Measurements from ENCODE around the gene GALC.

The GALC gene

DNA sequence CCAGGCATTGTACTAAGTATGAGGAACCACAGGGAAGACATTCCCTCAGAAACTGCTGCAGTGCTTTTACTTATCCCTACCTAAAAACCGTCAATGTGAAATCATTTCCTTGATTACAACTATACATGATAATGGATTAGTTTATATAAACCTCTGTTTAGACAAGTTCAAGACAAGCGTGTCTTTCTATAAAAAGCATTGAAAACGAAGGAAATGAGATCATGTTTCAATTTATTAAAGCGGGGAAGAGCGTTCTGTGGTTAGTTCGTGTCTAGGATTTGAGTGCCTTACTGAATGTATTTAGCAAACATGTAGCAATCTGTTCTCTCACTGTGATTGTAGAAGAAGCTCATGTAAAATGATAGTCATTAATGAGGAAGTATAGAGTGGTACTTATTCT lies 37.5 kb downstream of the GALC start:
- no peak for DNase-seq (ENCODE audit: low spot score)

DNA sequence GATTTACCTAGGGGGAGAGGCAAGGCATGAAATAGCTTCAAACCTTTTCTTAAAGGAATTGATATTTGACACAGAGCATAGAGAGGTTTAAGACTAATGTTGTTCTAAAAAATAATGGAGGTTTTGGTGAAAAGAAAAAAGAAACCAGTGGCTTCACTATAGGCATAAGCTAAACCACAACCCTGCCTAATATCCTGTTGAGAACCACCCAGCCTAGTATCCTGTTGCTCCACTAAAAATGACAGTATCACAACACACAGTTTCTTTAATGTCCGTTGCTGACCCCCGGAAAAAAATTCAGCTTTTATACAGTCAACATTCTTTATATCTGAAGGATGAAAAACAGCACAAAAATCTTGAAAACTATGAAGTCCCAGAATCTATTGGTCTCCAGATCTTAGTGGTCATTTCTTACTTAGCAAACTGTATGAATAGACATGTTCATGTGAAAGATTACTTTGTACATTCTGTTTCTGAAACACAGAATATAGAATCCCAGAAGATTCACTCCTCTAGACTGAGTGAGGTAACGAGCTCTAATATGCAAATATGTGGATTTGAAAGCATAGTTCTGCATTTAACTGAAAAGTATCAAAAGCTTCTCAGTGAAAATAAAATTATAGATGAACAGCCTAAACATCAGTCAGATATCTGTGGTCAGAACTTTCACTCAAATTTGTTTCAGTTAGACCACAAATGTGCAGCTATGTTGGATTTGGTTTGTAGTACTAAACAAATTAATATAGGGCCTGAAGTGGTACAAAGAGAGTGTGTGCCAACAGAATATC lies 40.5 kb downstream of the GALC start:
- DNase-seq (ENCODE audit: low spot score): no peak

DNA sequence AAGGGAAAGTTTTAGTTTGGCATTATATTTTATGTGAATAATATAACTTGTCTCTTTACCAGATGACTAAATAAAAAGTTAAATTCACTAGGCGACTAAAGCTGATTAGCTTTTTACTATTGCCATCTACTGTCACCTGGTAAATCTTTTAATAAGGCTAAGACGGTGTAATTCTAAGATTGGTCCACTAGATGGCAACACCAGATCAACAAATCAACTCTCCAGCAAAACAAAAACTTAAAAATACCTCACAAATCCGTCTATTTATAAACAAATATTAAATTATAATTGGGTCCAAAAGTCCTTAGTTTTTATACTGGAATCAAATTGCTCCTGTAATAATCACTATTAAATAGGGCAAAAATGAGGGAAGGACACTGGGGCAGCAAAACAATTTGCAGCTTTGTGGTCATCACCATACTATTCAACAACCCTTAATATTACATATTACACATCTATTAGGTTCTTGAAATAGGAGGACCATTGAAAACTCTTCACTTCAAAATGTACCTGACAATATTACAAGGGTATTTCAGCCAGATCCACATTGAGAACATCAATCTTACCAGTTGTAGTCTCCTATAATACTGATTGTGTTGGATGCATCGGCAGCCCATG lies 47.9 kb downstream of the GALC start:
- peak; percentile 26 for DNase-seq (ENCODE audit: low spot score)

DNA sequence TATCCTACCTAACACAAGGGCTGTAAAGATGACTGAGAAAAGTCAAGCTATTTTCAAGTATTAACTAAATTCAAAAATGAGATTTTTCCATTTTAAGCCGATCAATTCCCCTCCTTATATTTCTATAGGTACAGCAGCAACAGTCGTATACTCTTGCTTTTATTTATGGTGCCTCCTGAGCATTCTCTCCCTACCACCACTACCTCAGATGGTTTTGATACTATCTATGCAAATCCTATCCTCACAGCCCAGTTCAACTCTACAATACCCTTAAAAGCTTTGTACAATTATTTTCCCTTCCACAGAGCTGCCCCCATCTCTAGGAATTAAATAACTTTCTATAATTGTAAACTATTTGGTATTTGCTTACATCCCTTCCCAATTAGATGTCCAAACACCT lies 52.1 kb downstream of the GALC start:
- no peak for DNase-seq (ENCODE audit: low spot score)

DNA sequence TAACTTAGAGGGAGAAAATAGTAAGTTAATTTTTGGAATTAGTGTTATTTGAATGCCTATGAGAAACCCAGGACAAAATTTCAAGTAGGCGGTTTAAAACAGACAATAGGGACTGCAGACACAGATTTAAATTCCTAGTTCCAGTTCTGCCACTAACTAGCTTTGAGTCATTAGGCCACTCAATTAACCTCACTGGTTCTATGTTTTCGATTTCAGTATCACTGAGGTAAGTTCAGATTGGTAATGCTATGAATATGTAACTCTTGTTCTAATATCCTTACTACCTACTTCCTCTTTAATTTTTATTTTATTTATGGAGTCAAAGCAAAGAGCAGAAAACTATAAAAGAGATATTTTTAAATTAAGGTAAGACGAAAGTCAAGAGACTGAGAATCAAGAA lies 52.6 kb downstream of the GALC start:
- no peak for DNase-seq (ENCODE audit: low spot score)

DNA sequence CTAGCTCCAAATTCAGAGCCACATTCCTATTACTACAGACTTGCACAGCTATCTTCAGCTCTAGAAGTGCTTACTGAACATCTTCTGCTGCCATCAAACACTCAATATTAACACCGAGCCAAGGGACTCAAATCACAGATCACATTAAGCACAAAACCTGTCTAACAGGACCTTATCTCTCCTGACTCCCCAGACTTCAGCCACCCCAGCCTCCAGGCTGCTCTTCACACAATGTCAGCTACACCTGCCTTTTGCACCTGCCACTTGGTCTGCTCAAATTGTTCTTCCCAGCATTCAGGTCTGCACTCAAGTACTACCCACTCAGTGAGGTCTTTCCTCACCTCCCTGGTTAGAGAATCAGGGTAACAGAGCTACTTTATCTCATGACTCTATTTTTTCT lies 57.1 kb downstream of the GALC start:
- no peak for DNase-seq (ENCODE audit: low spot score)

DNA sequence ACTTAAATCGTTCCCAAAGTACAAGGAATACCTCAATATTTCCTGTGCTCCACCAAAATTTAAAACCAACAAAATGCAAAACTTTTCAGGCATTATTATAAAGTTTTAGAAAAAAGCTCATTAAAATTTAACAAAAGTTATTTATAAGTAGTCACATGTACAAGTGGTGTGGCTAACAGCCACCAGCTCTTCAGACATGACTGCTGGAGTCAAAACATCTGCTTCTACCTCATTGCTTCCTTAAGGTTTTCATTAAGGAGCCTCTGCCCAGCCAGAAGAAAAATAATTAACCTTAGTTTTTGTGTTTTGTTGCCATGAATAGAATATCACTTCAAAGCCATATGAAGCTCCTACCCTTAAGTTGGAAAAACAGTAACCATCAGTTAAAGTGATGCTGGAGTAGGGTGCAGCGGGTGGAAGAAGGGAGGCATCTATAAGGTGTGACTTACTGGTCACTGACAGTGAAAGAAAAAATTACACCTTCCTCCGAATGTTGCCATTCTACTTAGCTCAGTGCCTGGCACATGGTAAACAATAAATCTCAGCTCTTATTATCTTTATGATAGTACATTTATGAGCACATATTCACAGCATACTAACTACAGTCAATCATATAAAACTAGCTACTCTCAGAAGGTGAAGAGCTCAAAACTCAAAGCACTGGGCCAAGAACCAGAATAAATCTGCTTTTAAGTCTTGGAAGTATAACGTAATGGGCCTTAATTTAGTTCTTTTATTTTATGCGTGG lies 57.7 kb downstream of the GALC start:
- no peak for DNase-seq (ENCODE audit: low spot score)

DNA sequence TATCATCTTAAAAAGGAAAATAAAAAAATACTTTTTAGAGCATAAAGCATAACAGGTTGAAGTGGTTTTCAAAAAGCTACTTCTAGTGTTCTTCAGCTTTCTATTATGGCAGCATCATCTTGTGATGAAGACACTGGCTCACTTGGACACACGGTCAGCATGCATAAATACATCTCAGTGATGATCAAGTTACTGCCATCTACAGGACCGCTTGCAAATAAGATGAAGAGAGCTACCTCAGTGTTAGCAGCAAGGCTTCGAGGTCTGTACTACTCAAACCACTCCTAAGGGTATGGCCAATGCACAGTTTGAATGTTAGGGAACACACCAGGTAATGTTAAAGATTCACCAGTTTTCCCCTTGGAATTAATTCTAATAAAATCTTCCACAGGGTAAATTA lies 58.8 kb downstream of the GALC start:
- DNase-seq (ENCODE audit: low spot score): no peak

DNA sequence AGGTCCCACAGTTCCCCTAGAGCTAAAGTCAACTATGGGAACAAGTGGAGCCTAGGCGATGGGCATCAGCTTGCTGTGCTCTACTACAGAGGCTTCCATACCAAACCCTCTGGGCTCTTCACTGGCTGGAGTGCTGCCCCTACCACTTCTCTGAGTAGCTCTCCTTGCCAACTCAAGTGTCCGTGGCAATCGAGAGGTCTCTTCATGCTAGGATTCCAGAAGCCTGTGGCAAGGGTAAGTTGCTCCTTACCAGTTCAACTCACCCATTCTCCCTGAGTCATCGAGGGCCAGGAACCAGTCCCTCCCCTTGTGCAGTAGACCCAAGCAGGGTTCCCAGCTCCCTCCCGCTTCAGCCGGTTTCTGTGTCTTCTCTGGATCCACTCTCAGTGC lies 76.1 kb downstream of the GALC start:
- no peak for DNase-seq (ENCODE audit: low spot score)

DNA sequence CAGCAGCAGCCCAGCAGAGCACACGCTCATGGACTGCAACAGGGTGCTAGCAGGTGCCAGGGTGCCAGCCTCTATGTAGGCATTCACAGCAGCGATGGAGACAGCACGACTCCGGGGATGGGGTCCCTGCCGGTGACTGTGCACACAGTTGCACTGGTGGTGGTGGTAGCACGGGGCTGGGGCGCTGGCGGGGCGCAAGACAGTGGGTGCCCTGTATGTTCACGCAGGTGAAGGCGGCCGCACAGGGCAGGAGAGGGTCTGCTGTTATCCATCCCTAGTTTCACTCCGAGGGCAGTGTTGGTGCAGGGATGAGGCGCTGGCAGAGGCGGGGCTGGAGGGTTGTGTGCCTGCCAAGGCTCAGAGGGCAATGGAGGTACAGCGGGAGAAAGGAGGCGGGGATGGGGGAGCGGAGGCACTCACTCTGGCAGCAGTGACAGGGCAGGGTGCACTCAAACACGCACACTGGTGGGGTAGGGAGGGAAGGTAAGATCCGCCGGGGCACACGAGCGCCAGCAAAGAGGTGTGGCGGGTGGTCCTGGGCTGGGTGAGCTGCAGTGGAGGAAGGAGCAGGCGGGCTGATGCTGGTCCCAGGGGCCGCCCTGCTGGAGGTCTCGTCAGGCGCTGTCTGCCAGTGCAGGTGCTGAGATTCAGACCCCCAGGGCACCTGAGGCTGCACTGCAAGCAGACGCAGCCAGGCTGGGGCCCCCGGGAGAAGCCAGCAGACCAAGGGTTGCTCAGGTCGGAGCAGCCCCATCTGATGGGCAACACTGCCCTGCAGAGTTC lies 76.7 kb downstream of the GALC start:
- no peak for DNase-seq (ENCODE audit: low spot score)

DNA sequence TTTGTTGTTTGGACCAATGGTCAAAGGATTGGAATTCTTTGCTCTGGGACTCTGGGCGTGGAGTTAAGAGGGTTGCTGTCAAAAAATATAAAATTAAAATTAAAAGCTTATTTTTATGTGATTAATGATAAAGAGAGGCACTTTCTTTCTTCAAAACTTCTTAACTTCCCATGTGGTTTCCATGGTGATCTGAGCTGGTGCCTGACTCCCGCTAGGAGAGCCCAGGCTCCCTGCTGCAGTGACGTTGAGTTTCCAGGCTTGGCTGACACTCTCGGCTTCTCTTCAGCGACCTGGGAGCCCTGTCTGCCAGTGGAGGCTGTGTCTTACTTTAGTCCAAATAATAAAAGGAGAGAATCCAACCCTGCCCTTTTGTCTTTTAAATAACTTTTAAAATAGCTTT lies 84.4 kb downstream of the GALC start:
- no peak for DNase-seq (ENCODE audit: low spot score)

DNA sequence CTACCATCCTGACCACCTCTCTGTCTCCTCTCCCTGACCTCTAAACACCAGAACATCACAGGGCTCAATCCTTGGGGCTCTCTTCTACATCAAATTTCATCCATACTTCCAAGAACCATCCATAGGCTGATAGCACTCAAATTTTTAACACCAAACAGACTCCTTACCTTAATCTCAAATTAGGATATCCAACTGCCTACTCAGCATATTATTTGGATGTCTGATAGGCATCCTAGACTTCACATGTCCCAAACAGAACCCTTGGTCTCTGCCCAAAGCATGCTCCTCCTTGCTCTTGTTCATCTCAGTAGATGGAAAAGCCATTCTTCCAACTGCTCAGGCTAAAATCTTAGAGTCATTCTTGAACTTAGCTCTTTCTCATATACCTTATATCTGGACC lies 91.3 kb downstream of the GALC start:
- no peak for DNase-seq (ENCODE audit: low spot score)

DNA sequence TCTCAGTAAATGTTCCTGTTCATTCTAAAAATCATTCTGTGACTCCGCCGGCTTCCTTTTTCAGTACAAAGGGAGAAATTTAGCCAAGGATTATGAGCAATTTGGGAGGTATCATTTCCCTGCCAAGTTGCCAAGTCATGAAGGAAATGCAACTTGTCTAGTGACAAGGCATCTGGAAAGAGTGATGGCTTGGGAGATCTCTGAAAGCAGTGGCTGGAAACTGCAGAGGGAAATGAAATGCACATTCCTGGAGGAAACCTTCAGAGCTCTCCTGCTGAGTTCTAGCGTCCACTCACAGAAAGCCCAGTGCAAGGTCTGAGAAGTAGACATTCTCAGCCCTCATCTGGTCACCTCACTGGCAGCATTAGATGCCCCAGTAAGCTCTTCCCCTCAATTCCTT lies 91.7 kb downstream of the GALC start:
- peak; percentile 62 for DNase-seq (ENCODE audit: low spot score)

DNA sequence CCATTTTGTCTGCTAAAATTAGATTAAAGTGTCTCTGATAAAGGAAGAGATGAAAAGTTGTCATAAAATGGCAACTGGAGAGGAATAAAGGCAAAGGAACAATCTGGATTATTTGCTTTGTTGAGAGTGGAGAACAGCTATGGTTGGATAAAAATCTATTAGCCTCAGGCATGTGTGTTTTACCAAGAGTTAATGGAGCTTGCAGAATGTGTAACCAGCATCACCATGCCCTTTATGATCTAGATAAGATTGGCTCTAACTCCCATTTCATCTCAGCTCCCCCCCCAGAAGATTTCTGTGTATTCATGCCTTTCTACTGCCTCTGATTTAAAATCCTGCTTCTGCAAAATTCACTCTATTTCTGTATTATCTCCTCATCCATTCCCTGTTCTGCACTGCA lies 93.8 kb downstream of the GALC start:
- no peak for DNase-seq (ENCODE audit: low spot score)

DNA sequence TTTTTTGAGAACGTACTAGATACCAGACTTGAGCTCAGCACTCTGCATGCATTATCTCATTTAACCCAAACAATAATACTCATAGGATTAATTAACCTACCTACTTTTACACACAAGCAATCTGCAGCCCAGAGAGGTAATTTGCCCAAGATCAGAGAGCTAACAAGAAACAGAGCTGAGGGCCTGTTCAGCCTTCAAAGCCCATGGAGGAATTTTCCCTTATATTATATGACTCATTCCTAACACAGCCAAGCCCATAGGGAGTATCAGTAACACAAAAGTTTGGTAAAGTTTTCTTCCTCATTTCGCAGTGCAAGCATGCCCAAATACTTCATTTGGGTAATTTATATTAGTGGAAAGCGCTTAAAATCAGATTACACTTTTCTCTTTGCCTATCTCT lies 94.7 kb downstream of the GALC start:
- no peak for DNase-seq (ENCODE audit: low spot score)

DNA sequence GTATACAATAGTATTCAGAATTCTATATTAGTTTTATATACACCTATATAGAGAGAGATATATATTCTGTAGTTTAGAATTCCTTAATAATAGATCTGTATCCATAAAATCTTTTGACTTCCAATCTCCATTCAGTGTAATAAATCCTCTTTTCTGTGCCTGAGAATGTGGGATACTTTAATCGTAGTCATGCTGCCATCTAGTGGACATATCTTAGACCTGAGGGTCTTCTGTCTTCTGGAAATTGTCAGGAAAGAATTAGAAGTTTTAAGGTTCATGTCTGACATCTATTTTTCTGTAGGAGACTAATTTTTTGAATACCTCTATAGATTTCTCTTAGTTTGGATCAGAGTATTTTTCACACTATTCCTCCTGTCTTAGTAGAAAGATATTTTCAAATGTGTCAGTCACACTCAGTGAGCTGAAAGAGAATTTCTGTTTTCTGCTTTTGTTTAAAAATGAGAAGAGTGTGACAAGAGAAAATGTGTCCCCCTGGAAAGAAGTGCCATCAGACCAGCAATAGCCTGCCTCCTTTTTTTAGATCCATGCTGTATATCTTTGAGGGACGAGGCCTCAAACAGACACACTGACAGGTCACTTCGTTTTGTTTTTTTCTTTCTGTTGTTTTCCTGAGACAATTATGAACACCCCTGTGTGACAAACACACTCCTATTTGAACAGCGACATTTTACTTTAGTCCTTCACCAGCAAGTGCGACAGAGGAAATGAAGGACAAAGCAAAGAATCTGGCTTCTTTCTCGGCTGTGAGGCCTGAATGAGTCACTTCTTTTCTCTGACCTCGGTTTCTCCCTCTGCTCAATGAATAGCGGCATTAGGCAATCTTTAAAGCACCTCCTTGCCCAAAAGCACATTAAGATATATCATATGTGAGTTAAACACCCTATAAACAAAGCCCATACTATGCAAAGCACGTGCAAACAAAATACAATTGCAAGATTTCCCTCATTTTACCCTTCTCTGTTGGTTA lies 96.3 kb downstream of the GALC start:
- peak; percentile 71 for DNase-seq (ENCODE audit: low spot score)

DNA sequence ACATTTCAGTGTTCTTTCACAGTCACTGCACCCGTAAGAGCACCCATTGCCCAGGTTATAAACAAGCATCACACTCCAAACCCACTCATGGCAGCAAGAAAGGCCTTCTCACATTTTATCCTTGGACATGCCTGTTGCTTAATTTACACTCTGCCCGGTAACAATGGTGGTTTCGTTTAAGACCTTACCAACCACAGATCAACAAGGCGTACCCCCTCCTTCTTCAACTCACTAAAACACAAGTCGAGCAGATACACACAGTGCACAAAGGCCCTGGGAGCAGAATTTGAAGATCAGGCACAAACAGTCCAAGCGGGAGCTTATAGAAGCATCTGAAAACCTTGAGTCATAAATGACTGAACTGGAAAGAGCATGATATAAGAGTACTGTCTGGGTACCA lies 98.1 kb downstream of the GALC start:
- no peak for DNase-seq (ENCODE audit: low spot score)

DNA sequence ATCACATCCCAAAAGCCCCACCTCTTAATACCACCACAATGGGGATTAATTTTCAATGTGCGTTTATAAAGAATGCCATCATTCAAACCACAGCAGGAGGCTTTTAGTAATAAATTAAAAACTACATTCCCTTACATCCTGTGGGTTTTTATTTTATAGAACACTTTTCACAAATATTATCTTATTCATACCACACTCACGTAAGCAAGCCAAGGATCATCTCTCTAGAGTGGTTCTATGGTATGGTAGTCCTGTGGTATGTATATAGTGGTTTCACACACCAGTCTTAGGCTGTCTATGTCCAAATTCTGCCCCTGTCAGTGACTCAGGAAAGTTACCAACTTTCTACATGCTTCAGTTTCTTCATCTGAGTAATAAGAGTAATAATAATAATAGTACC lies 100.2 kb downstream of the GALC start:
- no peak for DNase-seq (ENCODE audit: low spot score)

DNA sequence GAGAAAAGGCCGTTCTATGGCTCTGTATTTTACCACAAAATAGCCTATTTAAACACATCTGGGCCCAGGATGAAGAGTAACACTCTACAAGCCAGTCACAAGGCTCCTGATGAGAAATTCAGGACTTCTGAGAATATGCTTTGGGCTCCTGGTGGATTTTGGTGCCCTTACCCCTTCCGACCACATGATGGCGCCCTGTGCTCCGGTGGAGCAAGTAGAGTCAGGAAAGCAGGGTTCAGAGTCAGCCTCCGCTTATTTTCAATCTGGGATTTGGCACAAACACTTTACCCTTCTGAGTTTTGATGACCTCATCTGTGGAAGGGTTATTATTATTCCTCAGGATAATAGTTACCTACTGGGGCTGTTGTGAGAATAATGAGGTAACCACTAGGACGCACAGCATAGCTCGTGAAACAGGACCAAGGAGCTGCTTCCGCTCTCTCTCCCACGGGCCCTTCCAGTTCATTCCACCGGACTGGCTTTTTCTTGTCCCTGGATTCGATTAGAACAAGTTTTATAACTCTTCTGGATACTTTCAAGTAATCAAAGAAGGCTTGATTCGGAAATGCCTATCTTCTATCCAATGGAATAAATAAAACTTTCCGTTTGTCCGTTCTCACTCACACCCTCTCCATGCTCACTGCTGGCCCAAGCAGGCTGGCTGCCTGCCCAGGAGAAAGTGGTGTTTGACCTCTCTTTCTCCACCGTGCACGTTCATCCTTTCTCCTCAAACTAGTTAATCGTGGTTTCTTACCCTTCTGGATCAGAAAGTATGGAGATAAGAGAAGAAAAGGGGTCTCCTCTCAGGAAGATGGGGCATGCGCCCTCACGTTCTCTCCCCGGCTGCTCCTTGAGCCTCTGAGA lies 104.6 kb downstream of the GALC start:
- DNase-seq (ENCODE audit: low spot score): peak; percentile 23

DNA sequence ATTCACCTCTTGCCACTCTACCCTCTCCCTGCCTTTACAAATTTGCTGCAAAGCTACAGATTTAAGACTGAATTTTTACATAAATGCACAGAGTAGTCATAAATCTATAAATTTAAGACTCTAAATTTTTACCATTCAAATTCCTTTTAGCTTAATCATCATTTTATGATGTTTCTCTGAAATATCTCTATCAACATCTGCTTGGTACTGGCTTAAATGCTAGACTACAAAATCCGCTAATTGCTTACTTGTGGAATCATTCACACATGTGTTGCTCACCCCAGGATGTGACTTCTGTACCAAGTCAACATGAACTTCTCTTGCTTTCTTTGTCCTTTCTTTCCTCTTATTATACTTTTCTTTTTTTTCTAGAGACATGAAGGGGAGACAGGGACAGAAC lies 109.2 kb downstream of the GALC start:
- no peak for DNase-seq (ENCODE audit: low spot score)
